ENCODE data around the gene RAE1. TPM values are rescaled to one million over a fixed set of nuclear protein-coding genes. Genes with fewer than 3 reads are reported as not detected.

RAE1 gene
- total and polyA plus RNA-seq, 2 of the 8 experiments (the other 6 are each of a cell fraction or from before 2014, with no cell fraction given): 35.9 to 44.9 TPM

GRCh38 chr20:57384486-57384885 is 33.4 kb downstream of the RAE1 start:
- Histone ChIP-seq H3K9ac (replicated peaks in 1 of 4; ENCODE audit: extremely low read depth in 1 of 4, low read depth in 3 of 4, low read length in 3 of 4) (no peak overlapping the region), H3K27ac (ENCODE audit: low read depth, low read length) (no peak overlapping the region), H3K14ac (ENCODE audit: insufficient read length) (no peak overlapping the region), H2BK120ac (replicated peaks; ENCODE audit: low read depth, low read length) (no peak overlapping the region), H2BK20ac (ENCODE audit: low read length) (no peak overlapping the region), H3K56ac (replicated peaks; ENCODE audit: insufficient read length, low read depth, low read length) (no peak overlapping the region), H4K20me1 (replicated peaks in 1 of 2; ENCODE audit: control insufficient read depth in 1 of 2, insufficient read depth in 2 of 2, low read length in 2 of 2) (peaks cover 0 to 3% of the 10 kb centered on the region in 2 experiments), H3K23ac (ENCODE audit: insufficient read length) (no peak overlapping the region), H2BK5ac (ENCODE audit: low read depth, low read length) (no peak overlapping the region), H4K8ac (ENCODE audit: extremely low read depth, insufficient read depth, low read length) (no peak overlapping the region), H2AK5ac (ENCODE audit: low read depth, low read length) (no peak overlapping the region), H2BK15ac (ENCODE audit: low read length) (no peak overlapping the region), H3K23me2 (ENCODE audit: low read depth, low read length) (no peaks in the 10 kb centered on the region; the same call in 1 of the 2 replicates), H2AFZ (ENCODE audit: low read length) (no peak overlapping the region), H3K4me1 (replicated peaks in 1 of 4; ENCODE audit: control insufficient read depth in 3 of 4, insufficient read depth in 4 of 4, low read length in 3 of 4) (no peaks in the 10 kb centered on the region; a peak in 4 of 7 replicates), H4K5ac (ENCODE audit: insufficient read length, low read depth, low read length) (no peak overlapping the region), H4K91ac (replicated peaks; ENCODE audit: insufficient read length, low read length) (no peak overlapping the region), H3K4me2 (ENCODE audit: insufficient read depth in 1 of 2, low read depth in 2 of 2, low read length in 2 of 2) (no peak overlapping the region), H2BK12ac (ENCODE audit: low read depth, low read length) (no peak overlapping the region), H3K4ac (replicated peaks; ENCODE audit: insufficient read length, low read depth, low read length) (no peak overlapping the region), H3K79me2 (ENCODE audit: control insufficient read depth in 1 of 2, insufficient read depth in 2 of 2, low read length in 2 of 2) (no peaks in the 10 kb centered on the region), H3K36me3 (ENCODE audit: control insufficient read depth in 2 of 4, insufficient read depth in 4 of 4, low read length in 3 of 4) (no peaks in the 10 kb centered on the region), H3K27me3 (replicated peaks in 1 of 4; ENCODE audit: control insufficient read depth in 3 of 4, extremely low read depth in 1 of 4, insufficient read depth in 3 of 4, low read length in 3 of 4) (no peaks in the 10 kb centered on the region; a peak in 1 of 7 replicates), H3K18ac (ENCODE audit: extremely low read depth, low read length) (no peak overlapping the region), H3K4me3 (ENCODE audit: extremely low read depth in 1 of 4, insufficient read depth in 2 of 4, low read depth in 3 of 4, low read length in 4 of 4) (no peak overlapping the region), H3K9me3 (ENCODE audit: insufficient read depth in 2 of 2, low read depth in 1 of 2, low read length in 1 of 2) (no peaks in the 10 kb centered on the region), H3K79me1 (ENCODE audit: low read depth, low read length) (no peaks in the 10 kb centered on the region; the same call in 1 of the 2 replicates)
- FAIRE-seq: no peak
- ChIA-PET POLR2A (ENCODE audit: partially characterized antibody) (interaction anchor here (0.8 kb wide), 1 partner anchor 22 kb away, joined by 3 read pairs; no protein-coding TSS in a partner anchor), CTCF (ENCODE audit: partially characterized antibody) (interaction anchor here (0.7 to 2.2 kb wide), 8 partner anchors 7 to 111 kb away, joined by 3 to 6 read pairs (median 3); no protein-coding TSS in a partner anchor)
- WGBS, 2 experiments (ENCODE audit: extremely low coverage in 1 of 2, insufficient coverage in 1 of 2, insufficient read length in 1 of 2, insufficient replicate concordance in 2 of 2, low coverage in 1 of 2, low lambda C conversion rate in 2 of 2, missing lambda C conversion rate in 1 of 2): 91% methylated on average over 8 of the region's 8 CpGs; no CpG with 5 or more reads in 1 of the 2 experiments
- no peak for DNase-seq (ENCODE audit: low read depth in 1 of 2, low spot score in 2 of 2)
- TF ChIP-seq CREB1 (IDR thresholded peaks at IDR 0.05): no peak
- no peak for TF ChIP-seq GTF2F1 (IDR thresholded peaks at IDR 0.05; ENCODE audit: borderline replicate concordance, low read depth, low read length)
- TF ChIP-seq HDAC6 (IDR thresholded peaks at IDR 0.05; ENCODE audit: low read depth, low read length): no peak
- TF ChIP-seq POLR2AphosphoS5 (IDR thresholded peaks at IDR 0.05; ENCODE audit: low read depth, low read length): no peak
- TF ChIP-seq JUND (IDR thresholded peaks at IDR 0.05; ENCODE audit: low read length): no peak
- TF ChIP-seq ATF2 (IDR thresholded peaks at IDR 0.05; ENCODE audit: low read length): no peak
- no peak for TF ChIP-seq CHD2 (IDR thresholded peaks at IDR 0.05; ENCODE audit: low read length)
- TF ChIP-seq RNF2 (IDR thresholded peaks at IDR 0.05; ENCODE audit: borderline replicate concordance, low read depth, low read length, missing control alignments, poor library complexity, severe bottlenecking): no peak
- no peak for TF ChIP-seq BCL11A (IDR thresholded peaks at IDR 0.05; ENCODE audit: low read depth in 2 of 2, low read length in 2 of 2)
- TF ChIP-seq ZNF274 (IDR thresholded peaks at IDR 0.05; ENCODE audit: borderline replicate concordance, extremely low read depth, low read length): no peak
- no peak for TF ChIP-seq HDAC2 (IDR thresholded peaks at IDR 0.05; ENCODE audit: borderline replicate concordance in 1 of 2, low read depth in 2 of 2, low read length in 2 of 2)
- TF ChIP-seq RXRA (IDR thresholded peaks at IDR 0.05; ENCODE audit: insufficient read depth, low read depth, low read length): no peak

Measured in H1 (cell line).